NCI-H1092 (cell line): ENCODE results near the gene RGR.

ENCODE experiments used
- DNase-seq: peaks from one replicate; lab custom pipeline; 2025; lab: John Stamatoyannopoulos, UW

The RGR gene

DNA sequence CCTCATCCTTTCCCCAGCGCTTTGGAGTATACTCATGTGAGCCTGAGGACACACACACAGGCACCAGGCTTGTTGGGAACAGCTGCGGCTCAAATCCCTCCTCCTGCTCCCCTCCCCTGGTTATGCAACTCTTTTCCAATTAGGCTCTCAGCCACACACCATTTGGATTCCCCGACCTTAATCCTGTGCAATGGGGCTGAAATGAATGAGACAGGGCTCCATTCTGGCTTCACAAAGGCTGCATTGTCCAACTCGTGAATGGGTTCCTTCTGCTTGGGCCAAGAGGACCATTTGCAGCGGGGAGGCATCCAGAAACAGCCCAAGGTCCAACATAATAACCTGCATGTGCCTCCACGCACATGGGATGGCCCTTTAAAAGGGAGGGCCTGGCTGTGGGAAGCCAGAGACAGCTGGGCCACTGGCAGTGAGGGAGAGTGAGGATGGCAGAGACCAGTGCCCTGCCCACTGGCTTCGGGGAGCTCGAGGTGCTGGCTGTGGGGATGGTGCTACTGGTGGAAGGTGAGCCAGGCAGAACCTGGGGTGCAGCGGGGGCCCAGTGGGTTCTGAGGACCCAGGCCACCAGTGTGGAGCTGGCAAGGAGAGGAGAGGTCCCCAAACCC, at the start of gene RGR:
RGR (plus strand) TSS at position 403 of the 620 bp plus-strand sequence; CDS start at position 441, 38 bp downstream.
- DNase-seq, result peak; percentile 24

DNA sequence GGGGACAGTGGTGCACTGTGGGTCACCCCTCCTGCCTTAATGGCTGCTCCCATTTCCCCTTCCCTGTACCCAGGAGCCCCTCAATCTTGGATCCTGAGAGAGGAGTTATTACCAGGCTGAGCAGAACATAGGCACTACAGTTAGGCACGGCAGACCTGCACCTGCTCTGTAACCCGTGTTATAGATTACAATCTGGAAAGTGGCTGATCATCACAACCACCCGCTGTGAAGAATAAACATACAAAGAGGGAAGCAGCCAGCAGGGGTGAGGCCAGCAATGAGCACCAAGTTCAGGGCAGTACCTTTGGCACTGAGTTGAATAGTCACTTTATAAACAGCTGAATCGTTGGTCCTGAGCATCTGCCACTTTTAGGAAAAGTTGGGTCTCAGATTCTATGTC, 48.8 kb upstream of the RGR start:
- peak; percentile 69 for DNase-seq

DNA sequence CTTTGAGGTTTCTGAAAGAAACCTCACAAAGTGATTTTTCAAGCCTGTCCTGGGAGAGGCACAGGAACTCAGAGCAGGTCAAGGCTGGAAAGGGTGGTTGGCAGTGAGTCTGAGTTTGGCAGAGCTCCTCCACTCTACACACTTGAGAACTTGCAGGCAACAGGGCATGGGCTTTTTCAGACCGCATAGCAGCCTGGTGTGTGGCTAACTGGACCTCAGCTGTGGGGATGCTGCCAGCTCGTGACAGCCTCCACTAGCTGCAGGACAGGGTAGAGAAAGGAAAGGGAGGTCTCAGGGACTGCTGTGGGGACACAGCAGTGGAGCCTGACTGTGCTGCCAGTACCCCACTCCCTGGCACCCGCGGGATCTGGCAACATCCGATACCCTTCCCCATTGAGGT, 47.9 kb upstream of the RGR start:
- DNase-seq, result no peak

DNA sequence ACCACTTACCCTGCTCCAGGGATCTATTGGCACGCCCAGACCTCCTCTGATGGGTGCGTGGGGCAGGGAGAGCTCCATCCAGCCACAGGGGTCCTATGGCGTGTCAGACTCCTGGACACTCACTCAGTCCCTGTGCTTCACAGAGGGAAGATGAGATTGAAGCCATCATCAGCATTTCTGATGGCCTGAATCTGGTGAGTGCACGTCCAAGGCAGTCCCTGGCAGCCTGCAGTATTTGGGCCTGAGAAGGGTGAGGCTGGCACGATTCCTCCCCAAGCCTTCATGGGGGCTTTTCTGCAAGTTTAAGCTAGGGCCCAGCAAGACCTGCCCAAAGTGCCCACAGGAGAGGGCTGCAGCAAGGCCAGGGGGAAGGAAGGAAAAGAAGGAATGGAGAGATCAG, 47.2 kb upstream of the RGR start:
- DNase-seq, result no peak

- DNase-seq, result no peak
These were observed 46.5 kb upstream of the RGR start for GRCh38 chr10:84198206-84198915.

GRCh38 chr10:84200537-84201243, 44.2 kb upstream of the RGR start:
- no peak for DNase-seq

DNA sequence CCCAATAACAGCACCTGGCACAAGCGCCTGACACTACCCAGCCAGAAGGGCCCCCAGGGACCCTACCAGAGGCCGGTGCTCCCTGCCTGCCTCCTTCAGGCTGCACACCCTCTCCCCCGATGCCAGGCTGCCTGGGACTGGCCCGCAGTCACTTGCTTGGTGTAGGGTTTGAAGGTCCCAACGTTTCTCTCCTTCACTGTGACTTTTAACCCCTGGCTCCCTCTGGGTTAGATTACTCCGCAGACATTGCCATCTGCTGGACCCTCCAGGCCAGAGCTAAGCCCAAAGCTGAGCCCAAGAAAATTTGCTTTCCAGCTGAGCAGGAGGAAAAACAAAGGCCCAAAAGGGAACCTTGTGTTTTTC, 43.6 kb upstream of the RGR start:
- DNase-seq, result no peak

DNA sequence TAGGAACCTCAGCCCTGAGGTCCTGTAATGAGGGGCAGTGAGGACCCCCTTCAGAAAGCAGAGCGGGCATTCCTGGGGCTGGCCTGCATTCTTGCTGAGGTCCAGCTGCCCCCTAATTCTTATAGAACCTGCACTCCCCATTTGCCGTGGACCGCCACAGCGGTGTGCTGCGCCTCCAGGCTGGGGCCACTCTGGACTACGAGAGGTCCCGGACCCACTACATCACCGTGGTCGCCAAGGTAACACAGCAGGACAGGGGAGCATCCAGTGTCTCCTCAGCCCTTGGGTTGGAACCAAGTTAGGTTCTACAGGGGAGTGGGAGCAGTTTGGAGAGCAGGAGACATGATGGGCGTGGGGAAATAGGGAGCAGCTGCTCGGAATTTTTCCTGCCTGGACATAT, 43.2 kb upstream of the RGR start:
- no peak for DNase-seq

GRCh38 chr10:84202349-84202748, 42.5 kb upstream of the RGR start:
- DNase-seq, result no peak

GRCh38 chr10:84204122-84204521, 40.7 kb upstream of the RGR start:
- no peak for DNase-seq

DNA sequence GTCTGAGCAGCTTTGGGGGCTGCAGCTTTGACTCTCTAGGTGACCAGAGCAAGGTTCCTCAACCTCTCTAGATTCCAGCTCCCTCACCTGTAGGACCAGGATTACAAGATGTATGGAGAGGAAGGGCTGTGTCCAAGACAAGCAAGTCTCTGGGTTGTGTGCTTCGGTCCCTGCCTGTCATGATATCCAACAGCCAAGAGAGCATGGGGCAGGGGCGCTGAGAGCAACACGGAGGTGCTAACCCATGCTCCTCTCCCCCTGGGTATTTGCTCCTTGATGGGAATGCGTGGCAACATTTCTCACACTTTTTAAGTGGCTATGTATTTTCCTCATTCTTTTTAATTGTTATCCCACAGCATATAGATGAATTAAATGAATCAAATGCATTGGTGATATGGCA, 40.2 kb upstream of the RGR start:
- DNase-seq, result no peak

DNA sequence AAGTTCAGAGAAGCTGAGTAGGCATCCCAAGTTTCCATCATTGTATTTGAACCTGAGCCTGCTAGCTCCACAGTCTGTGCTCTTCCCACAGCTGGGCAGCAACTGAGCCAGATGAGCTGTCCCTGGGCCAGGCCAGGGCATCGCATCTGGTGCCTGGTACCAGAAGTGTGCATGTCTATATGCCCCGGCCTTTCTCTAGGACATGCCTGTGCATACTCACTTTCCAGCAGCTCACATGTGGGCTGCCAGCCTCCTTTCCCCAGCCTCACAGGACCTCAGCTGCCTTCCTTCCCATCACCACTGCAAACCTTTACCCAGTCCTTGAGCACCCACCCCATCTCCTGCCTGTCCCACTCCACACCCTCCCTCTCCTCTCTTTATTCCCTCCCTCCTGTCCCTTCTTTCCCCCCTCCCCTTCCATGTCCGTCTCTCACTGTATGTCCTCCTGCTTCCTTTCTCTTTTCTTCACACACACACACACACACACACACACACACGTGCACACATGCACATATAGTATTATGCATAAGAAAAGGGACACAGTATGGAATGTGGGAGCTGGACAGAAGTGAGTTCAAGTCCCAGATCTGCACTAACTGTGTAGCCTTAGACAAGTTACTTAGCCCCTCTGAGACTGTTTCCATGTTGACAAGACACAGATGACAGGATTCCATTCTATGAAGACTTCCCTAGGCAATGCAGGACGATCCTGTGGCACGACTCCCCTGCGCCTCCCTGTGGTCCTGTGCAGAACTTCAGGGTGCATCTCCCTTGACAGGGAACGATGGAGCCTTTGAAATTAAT, 39.6 kb upstream of the RGR start:
- DNase-seq, result peak; percentile 1

DNA sequence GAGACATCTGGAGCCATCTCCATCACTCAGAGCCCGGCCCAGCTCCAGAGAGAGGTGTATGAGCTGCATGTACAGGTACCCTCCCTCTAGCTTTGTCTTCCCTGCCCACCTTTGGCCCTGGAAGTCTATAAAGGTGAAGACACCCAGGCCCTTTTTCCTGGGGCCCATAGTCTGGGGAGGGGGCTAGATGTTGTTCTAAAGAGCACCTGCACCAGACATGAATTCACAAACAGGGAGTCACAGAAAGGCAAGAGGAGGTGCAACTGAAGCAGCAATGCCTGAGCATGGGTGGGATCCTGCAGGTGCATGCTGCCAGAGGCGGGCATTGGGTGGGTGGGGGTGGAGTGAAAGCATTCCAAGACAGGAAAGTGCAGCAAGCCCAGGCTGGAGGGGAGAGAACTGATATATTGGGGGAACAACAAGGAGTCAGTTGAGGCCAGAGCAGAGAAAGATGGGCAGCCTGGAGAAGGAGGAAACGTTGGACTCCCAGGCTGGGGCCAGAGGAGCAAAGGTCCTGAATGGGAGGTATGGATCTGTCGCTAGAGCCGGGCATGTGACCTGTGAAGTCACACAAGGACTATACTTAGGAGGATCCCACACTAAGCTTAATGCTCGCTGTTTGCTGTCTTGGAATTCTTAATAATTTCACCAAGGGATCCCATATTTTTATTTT, 38.9 kb upstream of the RGR start:
- DNase-seq, result no peak

DNA sequence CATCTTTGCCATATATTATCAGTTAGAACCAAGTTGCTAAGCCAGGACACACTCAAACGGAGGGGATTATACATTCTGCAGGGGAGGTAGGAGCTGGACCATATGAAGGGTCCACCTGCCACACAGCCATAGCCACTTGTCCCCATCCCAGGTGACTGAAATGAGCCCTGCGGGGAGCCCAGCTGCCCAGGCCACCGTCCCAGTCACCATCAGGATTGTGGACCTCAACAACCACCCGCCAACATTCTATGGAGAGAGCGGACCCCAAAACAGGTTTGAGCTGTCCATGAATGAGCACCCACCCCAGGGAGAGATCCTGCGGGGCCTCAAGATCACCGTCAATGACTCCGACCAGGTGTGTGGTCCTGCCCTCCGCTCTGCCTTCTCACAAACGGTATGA, 36.8 kb upstream of the RGR start:
- no peak for DNase-seq

- DNase-seq, result no peak
These were observed 33.3 kb upstream of the RGR start for GRCh38 chr10:84211566-84211965.

GRCh38 chr10:84212014-84212413, 32.8 kb upstream of the RGR start:
- no peak for DNase-seq

DNA sequence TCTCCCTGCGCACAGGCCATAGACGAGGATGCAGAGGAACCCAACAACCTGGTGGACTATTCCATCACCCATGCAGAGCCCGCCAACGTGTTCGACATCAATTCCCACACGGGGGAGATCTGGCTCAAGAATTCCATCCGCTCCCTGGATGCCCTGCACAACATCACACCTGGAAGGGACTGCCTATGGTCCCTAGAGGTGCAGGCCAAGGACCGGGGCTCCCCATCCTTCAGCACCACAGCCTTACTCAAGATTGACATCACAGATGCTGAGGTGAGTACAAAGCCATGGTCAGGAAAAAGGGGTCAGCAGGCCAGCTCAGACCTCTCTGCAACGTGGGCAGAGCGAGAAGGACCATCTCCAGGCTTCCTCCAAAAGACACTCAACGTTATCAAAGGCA, 31.8 kb upstream of the RGR start:
- no peak for DNase-seq

DNA sequence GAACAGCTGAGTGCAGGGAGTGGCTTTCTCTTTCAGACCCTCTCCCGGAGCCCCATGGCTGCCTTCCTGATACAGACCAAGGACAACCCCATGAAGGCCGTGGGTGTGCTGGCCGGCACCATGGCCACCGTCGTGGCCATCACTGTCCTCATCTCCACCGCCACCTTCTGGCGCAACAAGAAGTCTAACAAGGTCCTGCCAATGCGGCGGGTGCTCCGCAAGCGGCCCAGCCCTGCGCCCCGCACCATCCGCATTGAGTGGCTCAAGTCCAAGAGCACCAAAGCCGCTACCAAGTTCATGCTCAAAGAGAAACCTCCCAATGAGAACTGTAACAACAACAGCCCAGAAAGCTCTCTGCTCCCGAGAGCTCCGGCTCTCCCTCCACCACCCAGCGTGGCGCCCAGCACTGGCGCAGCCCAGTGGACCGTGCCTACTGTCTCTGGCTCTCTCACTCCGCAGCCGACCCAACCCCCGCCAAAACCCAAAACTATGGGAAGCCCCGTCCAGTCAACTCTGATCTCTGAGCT, 30.7 kb upstream of the RGR start:
- no peak for DNase-seq

GRCh38 chr10:84214612-84215235, 30.1 kb upstream of the RGR start:
- no peak for DNase-seq

DNA sequence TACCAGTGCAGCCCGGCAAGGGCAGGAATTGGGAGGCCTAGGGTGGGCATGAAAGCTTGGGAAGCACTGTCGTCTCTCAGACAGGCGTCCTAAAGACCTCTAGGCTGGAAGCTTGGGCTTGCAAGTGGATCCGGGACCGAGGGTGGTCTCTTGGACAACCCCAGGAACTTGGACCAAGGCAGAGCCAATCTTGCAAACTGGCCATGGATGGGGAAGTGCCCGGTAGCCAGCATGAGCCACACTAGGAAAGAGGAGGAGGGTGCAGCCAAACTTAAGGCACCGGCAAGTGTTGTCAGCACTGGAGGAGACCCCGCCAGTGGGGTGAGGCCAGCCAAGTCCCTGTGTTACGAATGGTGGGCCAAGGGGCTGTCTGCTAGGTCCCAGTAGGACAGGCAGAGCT, 28.0 kb upstream of the RGR start:
- DNase-seq, result no peak

- no peak for DNase-seq
These were observed 27.1 kb upstream of the RGR start for GRCh38 chr10:84217746-84218145.
